GM12801 (cell line): ENCODE data around the gene RGP1.

Experiments used
- TF ChIP-seq, protein P1 (sequence below): IDR thresholded peaks from one replicate; pipeline ENCODE4 v1.5.1; 2011; ENCODE audit warnings: control low read depth; ENCODE audit not compliant: insufficient read length; ENCODE audit errors: extremely low read depth

Gene RGP1

DNA sequence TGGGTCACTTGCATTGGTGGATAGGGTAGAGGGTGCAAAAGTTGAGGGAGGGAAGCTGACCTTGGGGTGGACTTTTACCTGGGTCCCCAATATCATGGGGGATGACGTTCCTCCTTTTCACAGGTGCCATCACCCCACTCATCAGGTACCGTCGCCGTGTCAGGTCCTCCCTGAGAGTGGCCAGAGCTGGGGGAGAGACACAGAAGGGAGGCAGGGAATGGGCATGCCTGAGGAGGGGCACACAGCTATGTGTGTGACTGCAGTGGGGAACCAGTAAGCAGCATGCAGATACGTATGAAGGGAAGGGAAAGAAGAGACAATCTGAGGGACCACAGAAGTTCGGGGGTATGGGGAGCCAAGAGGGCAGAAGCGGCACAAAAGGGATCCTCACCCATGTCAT lies 10.2 kb upstream of the RGP1 start:
- TF ChIP-seq, protein P1, sequence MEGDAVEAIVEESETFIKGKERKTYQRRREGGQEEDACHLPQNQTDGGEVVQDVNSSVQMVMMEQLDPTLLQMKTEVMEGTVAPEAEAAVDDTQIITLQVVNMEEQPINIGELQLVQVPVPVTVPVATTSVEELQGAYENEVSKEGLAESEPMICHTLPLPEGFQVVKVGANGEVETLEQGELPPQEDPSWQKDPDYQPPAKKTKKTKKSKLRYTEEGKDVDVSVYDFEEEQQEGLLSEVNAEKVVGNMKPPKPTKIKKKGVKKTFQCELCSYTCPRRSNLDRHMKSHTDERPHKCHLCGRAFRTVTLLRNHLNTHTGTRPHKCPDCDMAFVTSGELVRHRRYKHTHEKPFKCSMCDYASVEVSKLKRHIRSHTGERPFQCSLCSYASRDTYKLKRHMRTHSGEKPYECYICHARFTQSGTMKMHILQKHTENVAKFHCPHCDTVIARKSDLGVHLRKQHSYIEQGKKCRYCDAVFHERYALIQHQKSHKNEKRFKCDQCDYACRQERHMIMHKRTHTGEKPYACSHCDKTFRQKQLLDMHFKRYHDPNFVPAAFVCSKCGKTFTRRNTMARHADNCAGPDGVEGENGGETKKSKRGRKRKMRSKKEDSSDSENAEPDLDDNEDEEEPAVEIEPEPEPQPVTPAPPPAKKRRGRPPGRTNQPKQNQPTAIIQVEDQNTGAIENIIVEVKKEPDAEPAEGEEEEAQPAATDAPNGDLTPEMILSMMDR: no peak

GRCh38 chr9:35740243-35740642 lies 8.8 kb upstream of the RGP1 start:
- TF ChIP-seq, protein P1: no peak

GRCh38 chr9:35741740-35742139 lies 7.3 kb upstream of the RGP1 start:
- TF ChIP-seq, protein P1: no peak

GRCh38 chr9:35743452-35743851 lies 5.6 kb upstream of the RGP1 start:
- TF ChIP-seq, protein P1: no peak

GRCh38 chr9:35743880-35744518 lies 5.1 kb upstream of the RGP1 start:
- TF ChIP-seq, protein P1: no peak

DNA sequence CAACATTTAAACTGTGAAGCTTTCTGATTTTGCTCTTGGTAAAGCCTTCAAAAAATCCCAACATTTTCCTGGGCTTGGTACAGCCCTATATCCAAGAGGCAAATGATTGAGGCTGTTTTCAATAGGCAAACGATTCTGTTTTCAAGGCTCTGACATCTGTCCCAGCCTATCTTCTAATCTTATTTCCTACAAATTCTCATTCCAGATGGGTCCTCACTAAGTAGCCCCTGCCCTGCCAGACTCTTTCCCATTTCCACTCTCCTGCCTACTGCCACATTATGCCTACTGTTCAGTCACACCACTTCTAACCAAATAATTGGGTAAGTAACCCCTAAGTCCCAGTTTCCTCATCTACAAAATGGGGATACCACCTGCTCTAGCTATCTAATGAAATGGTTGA lies 3.5 kb upstream of the RGP1 start:
- TF ChIP-seq, protein P1: no peak

GRCh38 chr9:35746583-35746982 lies 2.5 kb upstream of the RGP1 start:
- TF ChIP-seq, protein P1: no peak
